ENCODE measurements around the gene PRKCA. TPM values are rescaled to one million over a fixed set of nuclear protein-coding genes. Genes with fewer than 3 reads are reported as not detected.

Gene PRKCA
- total and polyA plus RNA-seq, 2 donors from 2014 or later = 8.0 to 50.8 TPM

GRCh38 chr17:66739553-66739952, 437.1 kb downstream of the PRKCA start:
- Histone ChIP-seq H3K27ac (ENCODE audit: low read depth in 2 of 2, low read length in 2 of 2) (no peak overlapping the region), H3K36me3 (ENCODE audit: control insufficient read depth in 2 of 3, insufficient read depth in 3 of 3, low read length in 3 of 3) (peaks cover 2 to 26% (median 15%) of the 10 kb centered on the region in 3 donors), H3K9ac (ENCODE audit: low read length in 3 of 3) (no peak overlapping the region), H3K9me3 (ENCODE audit: control insufficient read depth in 2 of 3, insufficient read depth in 1 of 3, low read length in 3 of 3) (no peaks in the 10 kb centered on the region), H3K4me1 (ENCODE audit: control insufficient read depth in 2 of 3, insufficient read depth in 2 of 3, low read depth in 1 of 3, low read length in 3 of 3) (no peaks in the 10 kb centered on the region), H3K4me3 (ENCODE audit: low read length in 3 of 3) (no peak overlapping the region), H3K27me3 (ENCODE audit: control insufficient read depth, insufficient read depth, low read length) (no peaks in the 10 kb centered on the region)
- intact Hi-C loops (cut with DNase I) = no loop called here
- TF ChIP-seq CTCF (IDR thresholded peaks at IDR 0.05; ENCODE audit: borderline replicate concordance, extremely low read depth, insufficient read depth) = no peak
- FAIRE-seq = no peak
- no peak for DNase-seq

GRCh38 chr17:66740226-66740625, 437.8 kb downstream of the PRKCA start:
- no peak for TF ChIP-seq CTCF (IDR thresholded peaks at IDR 0.05; ENCODE audit: borderline replicate concordance, extremely low read depth, insufficient read depth)
- no peaks in the 10 kb centered on the region for H3K4me1 ChIP-seq (ENCODE audit: control insufficient read depth in 2 of 3, insufficient read depth in 2 of 3, low read depth in 1 of 3, low read length in 3 of 3)
- DNase-seq (no peak), FAIRE-seq (no peak)
- no peak overlapping the region for H3K4me3 ChIP-seq (ENCODE audit: low read length in 3 of 3)
- intact Hi-C loops (cut with DNase I) = no loop called here
- H3K27ac ChIP-seq (ENCODE audit: low read depth in 2 of 2, low read length in 2 of 2) = no peak overlapping the region
- no peaks in the 10 kb centered on the region for H3K9me3 ChIP-seq (ENCODE audit: control insufficient read depth in 2 of 3, insufficient read depth in 1 of 3, low read length in 3 of 3)
- peaks cover 2 to 26% (median 15%) of the 10 kb centered on the region in 3 donors for H3K36me3 ChIP-seq (ENCODE audit: control insufficient read depth in 2 of 3, insufficient read depth in 3 of 3, low read length in 3 of 3)
- H3K9ac ChIP-seq (ENCODE audit: low read length in 3 of 3) = no peak overlapping the region
- no peaks in the 10 kb centered on the region for H3K27me3 ChIP-seq (ENCODE audit: control insufficient read depth, insufficient read depth, low read length)

GRCh38 chr17:66743511-66743910, 441.1 kb downstream of the PRKCA start:
- FAIRE-seq (no peak), DNase-seq (no peak)
- H3K9ac ChIP-seq (ENCODE audit: low read length in 3 of 3) = no peak overlapping the region
- H3K27me3 ChIP-seq (ENCODE audit: control insufficient read depth, insufficient read depth, low read length) = no peaks in the 10 kb centered on the region
- no peaks in the 10 kb centered on the region for H3K9me3 ChIP-seq (ENCODE audit: control insufficient read depth in 2 of 3, insufficient read depth in 1 of 3, low read length in 3 of 3)
- H3K4me1 ChIP-seq (ENCODE audit: control insufficient read depth in 2 of 3, insufficient read depth in 2 of 3, low read depth in 1 of 3, low read length in 3 of 3) = no peaks in the 10 kb centered on the region
- TF ChIP-seq CTCF (IDR thresholded peaks at IDR 0.05; ENCODE audit: borderline replicate concordance, extremely low read depth, insufficient read depth) = no peak
- intact Hi-C loops (cut with DNase I) = no loop called here
- no peak overlapping the region for H3K4me3 ChIP-seq (ENCODE audit: low read length in 3 of 3)
- no peak overlapping the region for H3K27ac ChIP-seq (ENCODE audit: low read depth in 2 of 2, low read length in 2 of 2)
- peaks cover 2 to 17% (median 11%) of the 10 kb centered on the region in 3 donors for H3K36me3 ChIP-seq (ENCODE audit: control insufficient read depth in 2 of 3, insufficient read depth in 3 of 3, low read length in 3 of 3)

DNA sequence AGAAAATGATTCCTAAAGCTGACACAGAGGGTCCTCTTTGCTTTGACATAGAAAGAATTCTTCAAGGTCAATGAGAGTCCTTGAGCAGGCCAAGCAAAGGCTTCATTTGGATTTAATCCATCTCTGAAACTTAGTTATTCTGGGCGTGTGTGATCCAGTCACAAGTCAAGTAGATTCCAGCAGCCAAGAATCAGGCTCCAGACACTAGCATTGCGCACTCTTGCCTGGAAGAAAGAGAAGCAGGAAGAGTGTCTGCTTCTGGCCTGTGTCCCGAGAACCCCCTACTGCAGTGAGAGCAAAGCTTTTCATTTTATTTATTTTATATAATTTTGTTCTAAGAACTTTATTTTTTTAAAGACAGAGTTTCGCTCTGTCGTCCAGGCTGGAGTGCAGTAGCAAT, 444.3 kb downstream of the PRKCA start:
- Histone ChIP-seq H3K27me3 (ENCODE audit: control insufficient read depth, insufficient read depth, low read length) (no peaks in the 10 kb centered on the region), H3K4me1 (ENCODE audit: control insufficient read depth in 2 of 3, insufficient read depth in 2 of 3, low read depth in 1 of 3, low read length in 3 of 3) (no peaks in the 10 kb centered on the region), H3K9ac (ENCODE audit: low read length in 3 of 3) (no peak overlapping the region), H3K9me3 (ENCODE audit: control insufficient read depth in 2 of 3, insufficient read depth in 1 of 3, low read length in 3 of 3) (no peaks in the 10 kb centered on the region), H3K36me3 (ENCODE audit: control insufficient read depth in 2 of 3, insufficient read depth in 3 of 3, low read length in 3 of 3) (peaks cover 2 to 16% (median 8%) of the 10 kb centered on the region in 3 donors), H3K27ac (ENCODE audit: low read depth in 2 of 2, low read length in 2 of 2) (no peak overlapping the region), H3K4me3 (ENCODE audit: low read length in 3 of 3) (no peak overlapping the region)
- FAIRE-seq = no peak
- no peak for TF ChIP-seq CTCF (IDR thresholded peaks at IDR 0.05; ENCODE audit: borderline replicate concordance, extremely low read depth, insufficient read depth)
- intact Hi-C loops (cut with DNase I) = no loop called here
- DNase-seq = no peak
